Activated T-cell treated with anti-CD3 and anti-CD28 coated beads, Interleukin-2, amount 50 U/mL, for 72 hours (primary cell): ENCODE measurements around the gene STK4. TPM values are rescaled to one million over a fixed set of nuclear protein-coding genes. Genes with fewer than 3 reads are reported as not detected.
"Not testable (repeated sequence)": the region's sequence is repeated elsewhere in the genome, so short reads cannot be mapped to it uniquely, and the experiment has no call there.

Experiments
- ATAC-seq, 2 donors: fragments of 150-1000 bp; cut with Tn5 transposase; replicated peaks in 1 of 2; 2 replicates each; pipeline ENCODE4 v1.10.0; 2021; ENCODE audit warnings: moderate library complexity in 2 of 2, mild to moderate bottlenecking in 1 of 2
- DNase-seq, 2 donors: peaks; one replicate each; pipeline ENCODE4 v3.0.0; 2021 to 2022; ENCODE audit warnings: mixed read lengths in 1 of 2
- H3K27ac Mint-ChIP-seq: one replicate; pipeline ENCODE4 v1.8.0; 2022; ENCODE audit warnings: mild to moderate bottlenecking, moderate library complexity, mixed read lengths
- H3K27me3 Mint-ChIP-seq: one replicate; pipeline ENCODE4 v1.8.0; 2022; ENCODE audit warnings: low read depth, mixed read lengths
- H3K36me3 Mint-ChIP-seq, 2 donors: one replicate each; pipeline ENCODE4 v1.8.0; 2022; ENCODE audit warnings: mixed read lengths in 2 of 2, mild to moderate bottlenecking in 1 of 2; ENCODE audit not compliant: insufficient read depth in 2 of 2
- H3K4me1 Mint-ChIP-seq: one replicate; pipeline ENCODE4 v1.8.0; 2022; ENCODE audit warnings: low read depth, mixed read lengths
- H3K4me3 Mint-ChIP-seq, 2 donors: one replicate each; pipeline ENCODE4 v1.8.0; 2022; ENCODE audit warnings: mild to moderate bottlenecking in 2 of 2, mixed read lengths in 2 of 2, moderate library complexity in 2 of 2
- H3K9me3 Mint-ChIP-seq, 2 donors: one replicate each; pipeline ENCODE4 v1.8.0; 2022; ENCODE audit warnings: mixed read lengths in 2 of 2
- total RNA-seq, 2 donors: library from RNA; stranded (reverse); gene quantifications; one replicate each; pipeline ENCODE4 v1.2.3, GENCODE V29; 2022

The STK4 gene
- total RNA-seq, 2 donors from 2014 or later = 161 to 162 TPM

- no peaks in the 10 kb centered on the region for H3K9me3 Mint-ChIP-seq
- peak overlapping the region in 1 of 2 donors; percentile 54 for H3K4me3 Mint-ChIP-seq
- H3K27me3 Mint-ChIP-seq = no peaks in the 10 kb centered on the region
- peaks cover 66% of the 10 kb centered on the region for H3K4me1 Mint-ChIP-seq
- H3K27ac Mint-ChIP-seq = peak overlapping the region; percentile 58
- DNase-seq (no peak), ATAC-seq (peak; percentile 28 to 53)
- peaks cover 8 to 30% of the 10 kb centered on the region in 2 donors for H3K36me3 Mint-ChIP-seq
Measured at GRCh38 chr20:45059022-45059728, 92.9 kb downstream of the STK4 start.

- DNase-seq (no peak), ATAC-seq (no peak)
- H3K36me3 Mint-ChIP-seq = peaks cover 5 to 33% of the 10 kb centered on the region in 2 donors
- H3K4me1 Mint-ChIP-seq = peaks cover 71% of the 10 kb centered on the region
- no peaks in the 10 kb centered on the region for H3K9me3 Mint-ChIP-seq
- H3K4me3 Mint-ChIP-seq = no peak overlapping the region
- no peaks in the 10 kb centered on the region for H3K27me3 Mint-ChIP-seq
- no peak overlapping the region for H3K27ac Mint-ChIP-seq
Measured at GRCh38 chr20:45060294-45060693, 94.0 kb downstream of the STK4 start.

- H3K36me3 Mint-ChIP-seq = peaks cover 5 to 26% of the 10 kb centered on the region in 2 donors
- H3K4me3 Mint-ChIP-seq = no peak overlapping the region
- H3K9me3 Mint-ChIP-seq = no peaks in the 10 kb centered on the region
- H3K27me3 Mint-ChIP-seq = no peaks in the 10 kb centered on the region
- DNase-seq (peak in 1 of 2 donors; percentile 24), ATAC-seq (peak; percentile 87 to 90)
- H3K4me1 Mint-ChIP-seq = peaks cover 67% of the 10 kb centered on the region
- H3K27ac Mint-ChIP-seq = peak overlapping the region; percentile 64
Measured at GRCh38 chr20:45061244-45061643, 94.9 kb downstream of the STK4 start.

GRCh38 chr20:45063107-45063506 lies 96.8 kb downstream of the STK4 start:
- Mint-ChIP-seq H3K36me3 (peaks cover 5 to 33% of the 10 kb centered on the region in 2 donors), H3K27ac (peak overlapping the region; percentile 84), H3K4me1 (peaks cover 68% of the 10 kb centered on the region)
- not testable (repeated sequence) for H3K9me3 Mint-ChIP-seq, H3K27me3 Mint-ChIP-seq, ATAC-seq, DNase-seq, H3K4me3 Mint-ChIP-seq

- ATAC-seq = no peak
- no peaks in the 10 kb centered on the region for H3K9me3 Mint-ChIP-seq
Measured at GRCh38 chr20:45064812-45065211, 98.5 kb downstream of the STK4 start.

GRCh38 chr20:45066372-45066771 lies 100.1 kb downstream of the STK4 start:
- H3K36me3 Mint-ChIP-seq = peaks cover 13 to 44% of the 10 kb centered on the region in 2 donors
- H3K9me3 Mint-ChIP-seq = no peaks in the 10 kb centered on the region
- H3K27ac Mint-ChIP-seq = no peak overlapping the region
- H3K4me1 Mint-ChIP-seq = peaks cover 69% of the 10 kb centered on the region
- DNase-seq (no peak), ATAC-seq (no peak)
- H3K4me3 Mint-ChIP-seq = no peak overlapping the region
- no peaks in the 10 kb centered on the region for H3K27me3 Mint-ChIP-seq

More at GRCh38 chr20:45064812-45065211, 98.5 kb downstream of the STK4 start:
- no peak for DNase-seq
- H3K27ac Mint-ChIP-seq = peak overlapping the region; percentile 88
- H3K36me3 Mint-ChIP-seq = peaks cover 8 to 39% of the 10 kb centered on the region in 2 donors
- H3K27me3 Mint-ChIP-seq = no peaks in the 10 kb centered on the region
- peak overlapping the region in 1 of 2 donors; percentile 13 for H3K4me3 Mint-ChIP-seq
- H3K4me1 Mint-ChIP-seq = peaks cover 71% of the 10 kb centered on the region

- Mint-ChIP-seq H3K4me1 (peaks cover 62% of the 10 kb centered on the region), H3K27ac (peak overlapping the region; percentile 80), H3K36me3 (peaks cover 13 to 39% of the 10 kb centered on the region in 2 donors), H3K9me3 (no peaks in the 10 kb centered on the region), H3K4me3 (no peak overlapping the region), H3K27me3 (no peaks in the 10 kb centered on the region)
- DNase-seq = no peak
- ATAC-seq = no peak
Measured at GRCh38 chr20:45067087-45067486, 100.8 kb downstream of the STK4 start.

- H3K36me3 Mint-ChIP-seq = peaks cover 10 to 36% of the 10 kb centered on the region in 2 donors
Measured at GRCh38 chr20:45067558-45067957, 101.2 kb downstream of the STK4 start.

GRCh38 chr20:45069261-45069660 lies 102.9 kb downstream of the STK4 start:
- DNase-seq = no peak
- Mint-ChIP-seq H3K27me3 (no peaks in the 10 kb centered on the region), H3K4me3 (no peak overlapping the region), H3K4me1 (peaks cover 49% of the 10 kb centered on the region), H3K27ac (peak overlapping the region; percentile 88), H3K36me3 (peaks cover 10 to 34% of the 10 kb centered on the region in 2 donors), H3K9me3 (no peaks in the 10 kb centered on the region)
- ATAC-seq = no peak

More at GRCh38 chr20:45067558-45067957, 101.2 kb downstream of the STK4 start:
- no peak overlapping the region for H3K4me3 Mint-ChIP-seq
- H3K27me3 Mint-ChIP-seq = no peaks in the 10 kb centered on the region
- peaks cover 59% of the 10 kb centered on the region for H3K4me1 Mint-ChIP-seq
- DNase-seq = no peak
- peak overlapping the region; percentile 80 for H3K27ac Mint-ChIP-seq
- no peaks in the 10 kb centered on the region for H3K9me3 Mint-ChIP-seq
- ATAC-seq = no peak

GRCh38 chr20:45070932-45071632 lies 104.8 kb downstream of the STK4 start:
- Mint-ChIP-seq H3K27ac (peak overlapping the region; percentile 43), H3K9me3 (no peaks in the 10 kb centered on the region), H3K36me3 (peaks cover 10 to 36% of the 10 kb centered on the region in 2 donors), H3K27me3 (no peaks in the 10 kb centered on the region), H3K4me1 (peaks cover 37% of the 10 kb centered on the region), H3K4me3 (no peak overlapping the region)
- ATAC-seq = no peak
- no peak for DNase-seq

GRCh38 chr20:45072066-45072465 lies 105.8 kb downstream of the STK4 start:
- Mint-ChIP-seq H3K4me1 (peaks cover 29% of the 10 kb centered on the region), H3K27me3 (no peaks in the 10 kb centered on the region), H3K27ac (peak overlapping the region; percentile 29), H3K4me3 (no peak overlapping the region), H3K9me3 (no peaks in the 10 kb centered on the region), H3K36me3 (peaks cover 10 to 35% of the 10 kb centered on the region in 2 donors)
- DNase-seq (no peak), ATAC-seq (no peak)

- peaks cover 11 to 38% of the 10 kb centered on the region in 2 donors for H3K36me3 Mint-ChIP-seq
- H3K9me3 Mint-ChIP-seq = no peaks in the 10 kb centered on the region
- H3K4me1 Mint-ChIP-seq = peaks cover 23% of the 10 kb centered on the region
- H3K27ac Mint-ChIP-seq = peak overlapping the region; percentile 24
- H3K27me3 Mint-ChIP-seq = no peaks in the 10 kb centered on the region
- DNase-seq = no peak
- no peak for ATAC-seq
- H3K4me3 Mint-ChIP-seq = no peak overlapping the region
Measured at GRCh38 chr20:45073221-45073620, 106.9 kb downstream of the STK4 start.

- Mint-ChIP-seq H3K4me3 (no peak overlapping the region), H3K27ac (no peak overlapping the region), H3K4me1 (peaks cover 3% of the 10 kb centered on the region), H3K9me3 (peaks cover 3 to 4% of the 10 kb centered on the region in 2 donors), H3K36me3 (peaks cover 19 to 61% of the 10 kb centered on the region in 2 donors), H3K27me3 (no peaks in the 10 kb centered on the region)
- ATAC-seq (no peak), DNase-seq (no peak)
Measured at GRCh38 chr20:45077559-45077958, 111.2 kb downstream of the STK4 start.
